GM23338 (cell line): ENCODE measurements around the gene LPO. TPM values are rescaled to one million over a fixed set of nuclear protein-coding genes. Genes with fewer than 3 reads are reported as not detected.

Experiments
- ATAC-seq: fragments of 200-7000 bp; cut with Tn5 transposase; 3 replicates; pipeline ENCODE4 v1.9.1; 2020
- DNase-seq: peaks from one replicate; pipeline ENCODE4 v3.0.0-alpha.2; 2015; ENCODE audit warnings: low spot score
- H2AFZ ChIP-seq: fragments of 200-600 bp; sonication (generic); 2 replicates; pipeline ENCODE4 v1.8.0; 2016; ENCODE audit warnings: antibody characterized with exemption, mild to moderate bottlenecking, moderate library complexity
- H3F3A ChIP-seq: fragments of 200-600 bp; sonication (generic); replicated peaks from 2 replicates; pipeline ENCODE4 v1.8.0; 2017; ENCODE audit warnings: antibody characterized with exemption, mixed run types, low read depth
- H3K27ac ChIP-seq: fragments of 200-600 bp; sonication (generic); 2 replicates; pipeline ENCODE4 v1.6.1; 2016; ENCODE audit warnings: low read depth
- H3K27me3 ChIP-seq: fragments of 200-600 bp; sonication (generic); 2 replicates; pipeline ENCODE4 v1.8.0; 2016; ENCODE audit warnings: mild to moderate bottlenecking, mixed run types, moderate library complexity; ENCODE audit not compliant: insufficient read depth
- H3K36me3 ChIP-seq: fragments of 200-600 bp; sonication (generic); 2 replicates; pipeline ENCODE4 v1.8.0; 2016; ENCODE audit warnings: mild to moderate bottlenecking; ENCODE audit not compliant: insufficient read depth
- H3K4me1 ChIP-seq: fragments of 200-600 bp; sonication (generic); 2 replicates; pipeline ENCODE4 v1.8.0; 2016; ENCODE audit warnings: mild to moderate bottlenecking, moderate library complexity; ENCODE audit not compliant: insufficient read depth
- H3K4me2 ChIP-seq: fragments of 200-600 bp; sonication (generic); 2 replicates; pipeline ENCODE4 v1.7.1; 2017; ENCODE audit warnings: mixed run types
- H3K4me3 ChIP-seq: fragments of 200-600 bp; sonication (generic); 2 replicates; pipeline ENCODE4 v1.6.1; 2016; ENCODE audit warnings: mixed run types
- H3K79me2 ChIP-seq: fragments of 200-600 bp; sonication (generic); replicated peaks from 2 replicates; pipeline ENCODE4 v1.8.0; 2017; ENCODE audit warnings: mild to moderate bottlenecking; ENCODE audit not compliant: insufficient read depth
- H3K9me2 ChIP-seq: fragments of 200-600 bp; sonication (generic); 2 replicates; pipeline ENCODE4 v1.8.0; 2017; ENCODE audit not compliant: insufficient read depth
- H4K20me1 ChIP-seq: fragments of 200-600 bp; sonication (generic); replicated peaks from 2 replicates; pipeline ENCODE4 v1.8.0; 2017; ENCODE audit warnings: mild to moderate bottlenecking; ENCODE audit not compliant: insufficient read depth
- H3K27ac Mint-ChIP-seq: 2 replicates; pipeline ENCODE4 v1.8.0; 2020; ENCODE audit warnings: inconsistent platforms, mild to moderate bottlenecking, moderate library complexity, mixed read lengths
- H3K27me3 Mint-ChIP-seq: 3 replicates; pipeline ENCODE4 v1.8.0; 2022; ENCODE audit warnings: low read depth, mild to moderate bottlenecking, moderate library complexity, mixed read lengths, inconsistent platforms; ENCODE audit not compliant: insufficient read depth, poor library complexity
- H3K36me3 Mint-ChIP-seq: 3 replicates; pipeline ENCODE4 v1.8.0; 2021; ENCODE audit warnings: low read depth, mild to moderate bottlenecking, inconsistent platforms, moderate library complexity, mixed read lengths
- H3K4me1 Mint-ChIP-seq: 3 replicates; pipeline ENCODE4 v1.8.0; 2020; ENCODE audit warnings: mild to moderate bottlenecking, inconsistent platforms, mixed read lengths
- H3K4me3 Mint-ChIP-seq: 3 replicates; pipeline ENCODE4 v1.8.0; 2021; ENCODE audit warnings: moderate library complexity, mild to moderate bottlenecking, inconsistent platforms, mixed read lengths
- H3K9me3 Mint-ChIP-seq: 3 replicates; pipeline ENCODE4 v1.8.0; 2020; ENCODE audit warnings: moderate library complexity, mild to moderate bottlenecking, inconsistent platforms, mixed read lengths
- CREB1 ChIP-seq: fragments of 250-450 bp; sonication (Bioruptor Pico); IDR thresholded peaks from 2 replicates; pipeline ENCODE4 v1.5.0; 2020; ENCODE audit warnings: low read depth, mild to moderate bottlenecking, moderate library complexity
- POLR2AphosphoS5 ChIP-seq: IDR thresholded peaks from 2 replicates; pipeline ENCODE4 v1.6.1; 2016; ENCODE audit warnings: antibody characterized with exemption, low read depth
- ZNF331 ChIP-seq: fragments of 250-450 bp; sonication (Bioruptor Pico); IDR thresholded peaks from 2 replicates; pipeline ENCODE4 v1.5.0; 2020; ENCODE audit warnings: low read depth, mild to moderate bottlenecking, moderate library complexity
- polyA plus RNA-seq: library from polyadenylated mRNA; unstranded; fragments of >200 nt; fragmentation: Nextera tagmentation; extraction: Ambion mirVana; gene quantifications from 2 replicates; pipeline ENCODE4 v1.2.1, GENCODE V29; 2016
- total RNA-seq: library from RNA; depleted of rRNA; stranded (reverse); fragments of >200 nt; shearing (Covaris generic); gene quantifications from 2 replicates; pipeline ENCODE4 v1.2.3, GENCODE V29; 2014
- TF ChIP-seq, protein P1 (sequence below): fragments of 250-450 bp; sonication (Bioruptor Pico); IDR thresholded peaks from 2 replicates; pipeline ENCODE4 v1.5.0; 2020; ENCODE audit warnings: mild to moderate bottlenecking, moderate library complexity
- TF ChIP-seq, protein P2 (sequence below), 2 experiments: fragments of 200-600 bp in 1 of 2; sonication (generic) in 1 of 2; conservative IDR thresholded peaks; 2 replicates each; pipeline versions ENCODE4 v1.5.1 to v1.6.1; 2016 to 2017; ENCODE audit warnings: antibody characterized with exemption in 2 of 2, low read depth in 2 of 2, mild to moderate bottlenecking in 2 of 2, moderate library complexity in 1 of 2

LPO gene
- total and polyA plus RNA-seq, 2 experiments from 2014 or later = 0.13 to 0.35 TPM

DNA sequence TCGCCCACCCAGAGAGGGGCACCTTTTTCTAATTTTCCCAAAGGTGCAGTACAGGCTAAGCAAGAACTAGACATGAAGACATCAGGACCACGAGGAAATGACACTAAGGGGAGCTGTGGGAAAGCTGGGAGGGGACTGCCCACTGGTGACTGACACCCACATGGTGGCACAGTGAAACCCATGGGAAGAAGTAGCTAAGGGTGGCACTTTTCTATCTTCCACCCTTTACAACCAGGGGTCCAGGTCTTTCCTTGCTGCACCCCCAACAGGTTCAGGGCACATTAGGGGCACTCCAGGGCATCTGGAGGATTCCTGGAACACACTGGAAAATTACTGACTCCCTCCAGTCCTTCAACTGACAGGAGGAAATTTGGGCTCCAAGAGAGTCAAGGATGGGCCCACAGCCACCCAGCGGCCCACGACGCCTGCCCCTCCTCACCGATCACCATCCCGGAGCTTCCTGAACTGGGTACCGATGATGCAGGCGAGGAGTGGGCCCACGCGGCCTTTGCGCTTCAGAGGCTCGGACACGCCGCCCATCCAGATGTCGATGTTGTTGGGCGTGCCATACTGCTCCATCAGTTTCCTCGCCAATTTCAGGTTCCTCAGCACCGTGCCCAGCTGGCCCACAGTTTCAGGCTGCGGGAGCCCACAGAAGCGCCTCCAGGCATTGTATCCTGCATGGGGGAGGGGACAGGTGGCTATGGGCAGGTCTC, 33.0 kb downstream of the LPO start:
- Histone ChIP-seq H3F3A (no peaks in the 10 kb centered on the region), H3K4me1 (no peaks in the 10 kb centered on the region), H2AFZ (no peak overlapping the region; the same call in 1 of the 2 replicates), H3K27me3 (no peaks in the 10 kb centered on the region), H3K9me2 (no peaks in the 10 kb centered on the region), H4K20me1 (no peaks in the 10 kb centered on the region), H3K27ac (no peak overlapping the region), H3K36me3 (no peaks in the 10 kb centered on the region), H3K4me2 (no peak overlapping the region), H3K4me3 (no peak overlapping the region), H3K79me2 (no peaks in the 10 kb centered on the region)
- no peak for ATAC-seq
- Mint-ChIP-seq H3K36me3 (no peaks in the 10 kb centered on the region), H3K9me3 (no peaks in the 10 kb centered on the region), H3K27me3 (peaks cover 10% of the 10 kb centered on the region), H3K4me1 (no peaks in the 10 kb centered on the region), H3K4me3 (no peak overlapping the region), H3K27ac (no peak overlapping the region)
- TF ChIP-seq ZNF331 = no peak
- TF ChIP-seq POLR2AphosphoS5 = no peak
- TF ChIP-seq, protein P1, sequence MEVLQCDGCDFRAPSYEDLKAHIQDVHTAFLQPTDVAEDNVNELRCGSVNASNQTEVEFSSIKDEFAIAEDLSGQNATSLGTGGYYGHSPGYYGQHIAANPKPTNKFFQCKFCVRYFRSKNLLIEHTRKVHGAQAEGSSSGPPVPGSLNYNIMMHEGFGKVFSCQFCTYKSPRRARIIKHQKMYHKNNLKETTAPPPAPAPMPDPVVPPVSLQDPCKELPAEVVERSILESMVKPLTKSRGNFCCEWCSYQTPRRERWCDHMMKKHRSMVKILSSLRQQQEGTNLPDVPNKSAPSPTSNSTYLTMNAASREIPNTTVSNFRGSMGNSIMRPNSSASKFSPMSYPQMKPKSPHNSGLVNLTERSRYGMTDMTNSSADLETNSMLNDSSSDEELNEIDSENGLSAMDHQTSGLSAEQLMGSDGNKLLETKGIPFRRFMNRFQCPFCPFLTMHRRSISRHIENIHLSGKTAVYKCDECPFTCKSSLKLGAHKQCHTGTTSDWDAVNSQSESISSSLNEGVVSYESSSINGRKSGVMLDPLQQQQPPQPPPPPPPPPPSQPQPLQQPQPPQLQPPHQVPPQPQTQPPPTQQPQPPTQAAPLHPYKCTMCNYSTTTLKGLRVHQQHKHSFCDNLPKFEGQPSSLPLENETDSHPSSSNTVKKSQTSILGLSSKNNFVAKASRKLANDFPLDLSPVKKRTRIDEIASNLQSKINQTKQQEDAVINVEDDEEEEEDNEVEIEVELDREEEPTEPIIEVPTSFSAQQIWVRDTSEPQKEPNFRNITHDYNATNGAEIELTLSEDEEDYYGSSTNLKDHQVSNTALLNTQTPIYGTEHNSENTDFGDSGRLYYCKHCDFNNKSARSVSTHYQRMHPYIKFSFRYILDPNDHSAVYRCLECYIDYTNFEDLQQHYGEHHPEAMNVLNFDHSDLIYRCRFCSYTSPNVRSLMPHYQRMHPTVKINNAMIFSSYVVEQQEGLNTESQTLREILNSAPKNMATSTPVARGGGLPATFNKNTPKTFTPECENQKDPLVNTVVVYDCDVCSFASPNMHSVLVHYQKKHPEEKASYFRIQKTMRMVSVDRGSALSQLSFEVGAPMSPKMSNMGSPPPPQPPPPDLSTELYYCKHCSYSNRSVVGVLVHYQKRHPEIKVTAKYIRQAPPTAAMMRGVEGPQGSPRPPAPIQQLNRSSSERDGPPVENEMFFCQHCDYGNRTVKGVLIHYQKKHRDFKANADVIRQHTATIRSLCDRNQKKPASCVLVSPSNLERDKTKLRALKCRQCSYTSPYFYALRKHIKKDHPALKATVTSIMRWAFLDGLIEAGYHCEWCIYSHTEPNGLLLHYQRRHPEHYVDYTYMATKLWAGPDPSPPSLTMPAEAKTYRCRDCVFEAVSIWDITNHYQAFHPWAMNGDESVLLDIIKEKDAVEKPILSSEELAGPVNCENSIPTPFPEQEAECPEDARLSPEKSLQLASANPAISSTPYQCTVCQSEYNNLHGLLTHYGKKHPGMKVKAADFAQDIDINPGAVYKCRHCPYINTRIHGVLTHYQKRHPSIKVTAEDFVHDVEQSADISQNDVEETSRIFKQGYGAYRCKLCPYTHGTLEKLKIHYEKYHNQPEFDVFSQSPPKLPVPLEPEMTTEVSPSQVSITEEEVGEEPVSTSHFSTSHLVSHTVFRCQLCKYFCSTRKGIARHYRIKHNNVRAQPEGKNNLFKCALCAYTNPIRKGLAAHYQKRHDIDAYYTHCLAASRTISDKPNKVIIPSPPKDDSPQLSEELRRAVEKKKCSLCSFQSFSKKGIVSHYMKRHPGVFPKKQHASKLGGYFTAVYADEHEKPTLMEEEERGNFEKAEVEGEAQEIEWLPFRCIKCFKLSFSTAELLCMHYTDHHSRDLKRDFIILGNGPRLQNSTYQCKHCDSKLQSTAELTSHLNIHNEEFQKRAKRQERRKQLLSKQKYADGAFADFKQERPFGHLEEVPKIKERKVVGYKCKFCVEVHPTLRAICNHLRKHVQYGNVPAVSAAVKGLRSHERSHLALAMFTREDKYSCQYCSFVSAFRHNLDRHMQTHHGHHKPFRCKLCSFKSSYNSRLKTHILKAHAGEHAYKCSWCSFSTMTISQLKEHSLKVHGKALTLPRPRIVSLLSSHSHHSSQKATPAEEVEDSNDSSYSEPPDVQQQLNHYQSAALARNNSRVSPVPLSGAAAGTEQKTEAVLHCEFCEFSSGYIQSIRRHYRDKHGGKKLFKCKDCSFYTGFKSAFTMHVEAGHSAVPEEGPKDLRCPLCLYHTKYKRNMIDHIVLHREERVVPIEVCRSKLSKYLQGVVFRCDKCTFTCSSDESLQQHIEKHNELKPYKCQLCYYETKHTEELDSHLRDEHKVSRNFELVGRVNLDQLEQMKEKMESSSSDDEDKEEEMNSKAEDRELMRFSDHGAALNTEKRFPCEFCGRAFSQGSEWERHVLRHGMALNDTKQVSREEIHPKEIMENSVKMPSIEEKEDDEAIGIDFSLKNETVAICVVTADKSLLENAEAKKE = no peak
- TF ChIP-seq, protein P2, sequence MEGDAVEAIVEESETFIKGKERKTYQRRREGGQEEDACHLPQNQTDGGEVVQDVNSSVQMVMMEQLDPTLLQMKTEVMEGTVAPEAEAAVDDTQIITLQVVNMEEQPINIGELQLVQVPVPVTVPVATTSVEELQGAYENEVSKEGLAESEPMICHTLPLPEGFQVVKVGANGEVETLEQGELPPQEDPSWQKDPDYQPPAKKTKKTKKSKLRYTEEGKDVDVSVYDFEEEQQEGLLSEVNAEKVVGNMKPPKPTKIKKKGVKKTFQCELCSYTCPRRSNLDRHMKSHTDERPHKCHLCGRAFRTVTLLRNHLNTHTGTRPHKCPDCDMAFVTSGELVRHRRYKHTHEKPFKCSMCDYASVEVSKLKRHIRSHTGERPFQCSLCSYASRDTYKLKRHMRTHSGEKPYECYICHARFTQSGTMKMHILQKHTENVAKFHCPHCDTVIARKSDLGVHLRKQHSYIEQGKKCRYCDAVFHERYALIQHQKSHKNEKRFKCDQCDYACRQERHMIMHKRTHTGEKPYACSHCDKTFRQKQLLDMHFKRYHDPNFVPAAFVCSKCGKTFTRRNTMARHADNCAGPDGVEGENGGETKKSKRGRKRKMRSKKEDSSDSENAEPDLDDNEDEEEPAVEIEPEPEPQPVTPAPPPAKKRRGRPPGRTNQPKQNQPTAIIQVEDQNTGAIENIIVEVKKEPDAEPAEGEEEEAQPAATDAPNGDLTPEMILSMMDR (conservative IDR thresholded peaks at IDR 0.05; ENCODE audit: low read depth in 2 of 2) = no peak
- no peak for TF ChIP-seq CREB1 (CRISPR knock-in tag)
- no peak for DNase-seq
